Calu3 (cell line): ENCODE data around the gene PCDHGC3. TPM values are rescaled to one million over a fixed set of nuclear protein-coding genes. Genes with fewer than 3 reads are reported as not detected.

Experiments
- BruUV-seq: library from RNA; stranded (reverse); fragments of 400-500 nt; replicated peaks from 2 replicates; lab custom pipeline; 2021; lab: Mats Ljungman, UMichigan
- CTCF ChIA-PET: fragments of 300-600 bp; sonication (Branson Sonifier 250); formaldehyde crosslinking; loops from one replicate; lab custom pipeline; 2022; ENCODE audit warnings: antibody characterized with exemption; lab: Charles Lee
- DNase-seq: peaks from one replicate; pipeline ENCODE4 v3.0.0; 2022
- H3K27ac Mint-ChIP-seq: one replicate; pipeline ENCODE4 v1.8.0; 2022; ENCODE audit warnings: mixed read lengths; ENCODE audit not compliant: unreplicated experiment
- H3K27me3 Mint-ChIP-seq: one replicate; pipeline ENCODE4 v1.8.0; 2022; ENCODE audit warnings: mixed read lengths; ENCODE audit not compliant: unreplicated experiment
- H3K36me3 Mint-ChIP-seq: one replicate; pipeline ENCODE4 v1.8.0; 2022; ENCODE audit warnings: mild to moderate bottlenecking, moderate library complexity, mixed read lengths; ENCODE audit not compliant: insufficient read depth, unreplicated experiment
- H3K4me1 Mint-ChIP-seq: one replicate; pipeline ENCODE4 v1.8.0; 2022; ENCODE audit warnings: mild to moderate bottlenecking, low read depth, mixed read lengths; ENCODE audit not compliant: unreplicated experiment
- H3K4me3 Mint-ChIP-seq: one replicate; pipeline ENCODE4 v1.8.0; 2022; ENCODE audit warnings: mild to moderate bottlenecking, low read depth, moderate library complexity, mixed read lengths; ENCODE audit not compliant: unreplicated experiment
- H3K9me3 Mint-ChIP-seq: one replicate; pipeline ENCODE4 v1.8.0; 2022; ENCODE audit warnings: low read depth, mixed read lengths; ENCODE audit not compliant: unreplicated experiment
- intact Hi-C: fragments of 100-400 bp; cut with micrococcal nuclease; formaldehyde crosslinking; loops from one replicate; pipeline ENCODE4 v1.10.0; 2022; ENCODE audit not compliant: unreplicated experiment
- total RNA-seq: library from RNA; stranded (reverse); gene quantifications from 2 replicates; pipeline ENCODE4 v1.2.3, GENCODE V29; 2022
- TF ChIP-seq, protein P1 (sequence below): fragments of 200-600 bp; IDR thresholded peaks from one replicate; pipeline ENCODE4 v1.8.0; 2022; ENCODE audit warnings: antibody characterized with exemption; ENCODE audit not compliant: unreplicated experiment

PCDHGC3 gene
- total RNA-seq, 1 experiment from 2014 or later: 73.0 TPM

DNA sequence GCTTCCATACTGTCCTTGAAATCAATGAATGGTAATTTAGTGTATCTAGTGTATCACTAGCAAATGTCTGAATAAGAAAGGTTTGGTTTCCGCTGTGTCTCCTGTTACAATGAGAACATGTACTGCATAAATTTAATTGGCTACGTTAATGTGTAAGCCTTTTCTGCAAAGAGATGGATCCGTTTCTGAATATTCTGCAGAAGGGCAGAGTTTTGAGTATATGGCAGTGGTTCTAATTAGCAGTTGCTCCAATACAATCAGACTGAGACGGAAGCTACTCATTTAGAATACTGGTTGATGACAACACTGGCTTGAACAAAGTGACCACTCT lies 8.5 kb downstream of the PCDHGC3 start:
- peaks cover 8% of the 10 kb centered on the region for H3K9me3 Mint-ChIP-seq
- H3K36me3 Mint-ChIP-seq: peaks cover 6% of the 10 kb centered on the region
- no TSS peak for BruUV-seq
- intact Hi-C loops: no loop called here
- no peaks in the 10 kb centered on the region for H3K4me1 Mint-ChIP-seq
- CTCF ChIA-PET: interaction anchor here (0.6 to 0.8 kb wide), 2 partner anchors 15 to 158 kb away, joined by 4 to 5 read pairs; no protein-coding TSS in a partner anchor
- no peak overlapping the region for H3K27ac Mint-ChIP-seq
- TF ChIP-seq, protein P1, sequence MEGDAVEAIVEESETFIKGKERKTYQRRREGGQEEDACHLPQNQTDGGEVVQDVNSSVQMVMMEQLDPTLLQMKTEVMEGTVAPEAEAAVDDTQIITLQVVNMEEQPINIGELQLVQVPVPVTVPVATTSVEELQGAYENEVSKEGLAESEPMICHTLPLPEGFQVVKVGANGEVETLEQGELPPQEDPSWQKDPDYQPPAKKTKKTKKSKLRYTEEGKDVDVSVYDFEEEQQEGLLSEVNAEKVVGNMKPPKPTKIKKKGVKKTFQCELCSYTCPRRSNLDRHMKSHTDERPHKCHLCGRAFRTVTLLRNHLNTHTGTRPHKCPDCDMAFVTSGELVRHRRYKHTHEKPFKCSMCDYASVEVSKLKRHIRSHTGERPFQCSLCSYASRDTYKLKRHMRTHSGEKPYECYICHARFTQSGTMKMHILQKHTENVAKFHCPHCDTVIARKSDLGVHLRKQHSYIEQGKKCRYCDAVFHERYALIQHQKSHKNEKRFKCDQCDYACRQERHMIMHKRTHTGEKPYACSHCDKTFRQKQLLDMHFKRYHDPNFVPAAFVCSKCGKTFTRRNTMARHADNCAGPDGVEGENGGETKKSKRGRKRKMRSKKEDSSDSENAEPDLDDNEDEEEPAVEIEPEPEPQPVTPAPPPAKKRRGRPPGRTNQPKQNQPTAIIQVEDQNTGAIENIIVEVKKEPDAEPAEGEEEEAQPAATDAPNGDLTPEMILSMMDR: no peak
- no peaks in the 10 kb centered on the region for H3K27me3 Mint-ChIP-seq
- H3K4me3 Mint-ChIP-seq: no peak overlapping the region
- DNase-seq: no peak

DNA sequence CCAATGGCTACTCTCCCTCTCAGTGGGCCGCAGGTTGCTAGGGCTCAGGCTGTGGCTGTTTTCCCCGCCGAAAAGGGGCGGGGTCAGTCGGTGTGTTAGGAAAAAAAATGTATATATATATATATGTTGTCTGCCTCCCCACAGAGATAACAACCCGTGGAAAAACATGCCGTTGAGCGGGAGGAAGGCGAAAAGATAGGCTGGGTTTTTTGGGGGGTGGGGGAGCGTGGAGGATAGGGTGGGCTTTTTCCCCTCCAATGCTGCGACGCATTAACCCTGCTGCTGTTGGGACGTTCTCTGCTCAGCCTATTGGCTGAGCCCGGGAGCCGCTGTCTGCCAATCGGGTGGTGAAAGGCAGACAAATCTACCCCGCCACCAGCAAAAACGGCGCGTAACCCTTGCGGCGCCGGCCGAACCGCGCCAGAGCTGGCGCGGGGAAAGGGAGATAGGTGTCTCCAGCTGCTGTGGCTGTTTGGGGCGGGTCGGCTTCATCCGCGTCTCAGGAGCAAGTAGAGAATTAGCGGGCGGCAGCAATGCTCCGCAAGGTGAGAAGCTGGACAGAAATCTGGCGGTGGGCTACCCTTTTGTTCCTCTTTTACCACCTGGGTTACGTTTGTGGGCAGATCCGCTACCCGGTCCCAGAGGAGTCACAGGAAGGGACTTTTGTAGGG lies 9.0 kb downstream of the PCDHGC3 start, which contains the start of gene PCDHGC4:
PCDHGC4 (plus strand) TSS at position 390 of the 671 bp plus-strand sequence; CDS start at position 534, 144 bp downstream.
- TF ChIP-seq, protein P1: no peak
- Mint-ChIP-seq H3K4me3 (no peak within 1 kb of the TSS), H3K9me3 (peaks cover 8% of the 10 kb centered on the region), H3K36me3 (peaks cover 6% of the 10 kb centered on the region), H3K27me3 (no peaks in the 10 kb centered on the region), H3K4me1 (no peaks in the 10 kb centered on the region), H3K27ac (no peak within 1 kb of the TSS)
- no TSS peak for BruUV-seq
- intact Hi-C loops: no loop called here
- CTCF ChIA-PET: no interaction called here
- no peak for DNase-seq

DNA sequence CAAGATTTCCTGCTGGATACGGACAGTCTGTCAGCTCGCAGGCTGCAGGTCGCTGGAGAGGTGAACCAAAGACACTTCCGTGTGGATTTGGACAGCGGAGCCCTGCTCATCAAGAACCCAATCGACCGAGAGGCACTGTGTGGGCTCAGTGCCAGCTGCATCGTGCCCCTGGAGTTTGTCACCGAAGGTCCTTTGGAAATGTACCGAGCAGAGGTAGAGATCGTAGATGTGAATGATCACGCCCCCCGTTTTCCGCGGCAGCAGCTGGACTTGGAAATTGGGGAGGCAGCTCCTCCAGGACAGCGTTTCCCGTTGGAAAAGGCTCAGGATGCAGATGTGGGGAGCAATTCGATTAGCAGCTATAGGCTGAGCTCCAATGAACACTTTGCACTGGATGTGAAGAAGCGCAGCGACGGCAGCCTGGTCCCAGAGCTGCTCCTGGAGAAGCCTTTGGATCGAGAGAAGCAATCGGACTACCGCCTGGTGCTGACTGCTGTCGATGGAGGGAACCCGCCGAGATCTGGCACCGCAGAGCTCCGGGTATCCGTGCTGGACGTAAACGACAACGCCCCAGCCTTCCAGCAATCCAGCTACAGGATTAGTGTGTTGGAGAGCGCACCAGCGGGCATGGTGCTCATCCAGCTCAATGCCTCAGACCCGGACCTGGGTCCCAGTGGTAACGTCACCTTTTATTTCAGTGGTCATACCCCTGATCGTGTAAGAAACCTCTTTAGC lies 9.7 kb downstream of the PCDHGC3 start:
- no peaks in the 10 kb centered on the region for H3K27me3 Mint-ChIP-seq
- no peak overlapping the region for H3K27ac Mint-ChIP-seq
- no peak overlapping the region for H3K4me3 Mint-ChIP-seq
- peaks cover 8% of the 10 kb centered on the region for H3K9me3 Mint-ChIP-seq
- DNase-seq: no peak
- H3K4me1 Mint-ChIP-seq: no peaks in the 10 kb centered on the region
- no TSS peak for BruUV-seq
- intact Hi-C loops: no loop called here
- TF ChIP-seq, protein P1: no peak
- CTCF ChIA-PET: interaction anchor here (1.1 kb wide), 1 partner anchor 10 kb away, joined by 3 read pairs; the partner anchor contains the start of gene PCDHGC3
- H3K36me3 Mint-ChIP-seq: peaks cover 6% of the 10 kb centered on the region

DNA sequence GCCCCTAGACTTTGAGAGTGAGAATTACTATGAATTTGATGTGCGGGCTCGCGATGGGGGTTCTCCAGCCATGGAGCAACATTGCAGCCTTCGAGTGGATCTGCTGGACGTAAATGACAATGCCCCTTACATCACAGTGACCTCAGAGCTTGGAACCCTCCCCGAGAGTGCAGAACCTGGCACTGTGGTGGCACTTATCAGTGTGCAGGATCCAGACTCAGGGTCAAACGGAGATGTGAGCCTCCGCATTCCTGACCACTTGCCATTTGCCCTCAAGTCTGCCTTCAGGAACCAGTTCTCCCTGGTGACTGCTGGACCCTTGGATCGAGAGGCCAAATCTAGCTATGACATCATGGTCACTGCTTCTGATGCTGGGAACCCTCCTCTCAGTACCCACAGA lies 10.3 kb downstream of the PCDHGC3 start:
- TF ChIP-seq, protein P1: no peak
- no peak for DNase-seq
- CTCF ChIA-PET: interaction anchor here (1.1 kb wide), 1 partner anchor 11 kb away, joined by 3 read pairs; the partner anchor contains the start of gene PCDHGC3
- no TSS peak for BruUV-seq
- no peak overlapping the region for H3K4me3 Mint-ChIP-seq
- H3K4me1 Mint-ChIP-seq: no peaks in the 10 kb centered on the region
- intact Hi-C loops: no loop called here
- peaks cover 11% of the 10 kb centered on the region for H3K36me3 Mint-ChIP-seq
- H3K27ac Mint-ChIP-seq: no peak overlapping the region
- no peaks in the 10 kb centered on the region for H3K27me3 Mint-ChIP-seq
- H3K9me3 Mint-ChIP-seq: peaks cover 8% of the 10 kb centered on the region
